ENCODE results near the gene TMEM179B. TPM values are rescaled to one million over a fixed set of nuclear protein-coding genes. Genes with fewer than 3 reads are reported as not detected.
A peak's percentile ranks its signal among the peaks of the same experiment; 100 is the strongest.

The TMEM179B gene
- total and polyA plus RNA-seq, 2 of the 13 experiments (the other 11 are each of a cell fraction or from before 2014, with no cell fraction given) = 24.8 to 25.7 TPM

- TF ChIP-seq, protein P1, sequence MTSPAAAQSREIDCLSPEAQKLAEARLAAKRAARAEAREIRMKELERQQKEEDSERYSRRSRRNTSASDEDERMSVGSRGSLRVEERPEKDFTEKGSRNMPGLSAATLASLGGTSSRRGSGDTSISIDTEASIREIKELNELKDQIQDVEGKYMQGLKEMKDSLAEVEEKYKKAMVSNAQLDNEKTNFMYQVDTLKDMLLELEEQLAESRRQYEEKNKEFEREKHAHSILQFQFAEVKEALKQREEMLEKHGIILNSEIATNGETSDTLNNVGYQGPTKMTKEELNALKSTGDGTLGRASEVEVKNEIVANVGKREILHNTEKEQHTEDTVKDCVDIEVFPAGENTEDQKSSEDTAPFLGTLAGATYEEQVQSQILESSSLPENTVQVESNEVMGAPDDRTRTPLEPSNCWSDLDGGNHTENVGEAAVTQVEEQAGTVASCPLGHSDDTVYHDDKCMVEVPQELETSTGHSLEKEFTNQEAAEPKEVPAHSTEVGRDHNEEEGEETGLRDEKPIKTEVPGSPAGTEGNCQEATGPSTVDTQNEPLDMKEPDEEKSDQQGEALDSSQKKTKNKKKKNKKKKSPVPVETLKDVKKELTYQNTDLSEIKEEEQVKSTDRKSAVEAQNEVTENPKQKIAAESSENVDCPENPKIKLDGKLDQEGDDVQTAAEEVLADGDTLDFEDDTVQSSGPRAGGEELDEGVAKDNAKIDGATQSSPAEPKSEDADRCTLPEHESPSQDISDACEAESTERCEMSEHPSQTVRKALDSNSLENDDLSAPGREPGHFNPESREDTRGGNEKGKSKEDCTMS (CRISPR knock-in tag; conservative IDR thresholded peaks at IDR 0.05) = no peak
- no peak for TF ChIP-seq ZNF615 (CRISPR knock-in tag; IDR thresholded peaks at IDR 0.05; ENCODE audit: borderline replicate concordance)
- TF ChIP-seq, protein P2, sequence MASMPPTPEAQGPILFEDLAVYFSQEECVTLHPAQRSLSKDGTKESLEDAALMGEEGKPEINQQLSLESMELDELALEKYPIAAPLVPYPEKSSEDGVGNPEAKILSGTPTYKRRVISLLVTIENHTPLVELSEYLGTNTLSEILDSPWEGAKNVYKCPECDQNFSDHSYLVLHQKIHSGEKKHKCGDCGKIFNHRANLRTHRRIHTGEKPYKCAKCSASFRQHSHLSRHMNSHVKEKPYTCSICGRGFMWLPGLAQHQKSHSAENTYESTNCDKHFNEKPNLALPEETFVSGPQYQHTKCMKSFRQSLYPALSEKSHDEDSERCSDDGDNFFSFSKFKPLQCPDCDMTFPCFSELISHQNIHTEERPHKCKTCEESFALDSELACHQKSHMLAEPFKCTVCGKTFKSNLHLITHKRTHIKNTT (CRISPR knock-in tag; IDR thresholded peaks at IDR 0.05) = no peak
- no peak for TF ChIP-seq HMGA1 (CRISPR knock-in tag; conservative IDR thresholded peaks at IDR 0.05)
- TF ChIP-seq ELF1 (CRISPR knock-in tag; IDR thresholded peaks at IDR 0.05) = peak; percentile 80
- TF ChIP-seq ZBTB38 (CRISPR knock-in tag; IDR thresholded peaks at IDR 0.05) = no peak
- no peak for TF ChIP-seq ZNF569 (CRISPR knock-in tag; IDR thresholded peaks at IDR 0.05; ENCODE audit: borderline replicate concordance)
- no peak for TF ChIP-seq ZNF276 (CRISPR knock-in tag; IDR thresholded peaks at IDR 0.05; ENCODE audit: low read depth)
- TF ChIP-seq PHF5A (CRISPR knock-in tag; IDR thresholded peaks at IDR 0.05; ENCODE audit: low read depth, unreplicated experiment) = no peak
- TF ChIP-seq ZNF296 (CRISPR knock-in tag; conservative IDR thresholded peaks at IDR 0.05) = no peak
- no peak for TF ChIP-seq AHR (CRISPR knock-in tag; IDR thresholded peaks at IDR 0.05)
- TF ChIP-seq REL (CRISPR knock-in tag; conservative IDR thresholded peaks at IDR 0.05) = no peak
- TF ChIP-seq MEF2D (CRISPR knock-in tag; IDR thresholded peaks at IDR 0.05) = peak; percentile 53; the same call in 1 of the 2 replicates
- TF ChIP-seq GABPB1 (CRISPR knock-in tag; IDR thresholded peaks at IDR 0.05) = peak; percentile 91
- no peak for TF ChIP-seq MYNN (CRISPR knock-in tag; IDR thresholded peaks at IDR 0.05; ENCODE audit: low read depth)
- TF ChIP-seq ARID5B (CRISPR knock-in tag; IDR thresholded peaks at IDR 0.05) = no peak
- 0 out of 2 replicates have a peak, but pooled peaks have one; percentile 62 for TF ChIP-seq RFXAP (CRISPR knock-in tag; IDR thresholded peaks at IDR 0.05; ENCODE audit: borderline replicate concordance)
These were observed 33.2 kb upstream of the TMEM179B start, which contains the start of gene ZBTB3 (continued) for GRCh38 chr11:62753736-62754603.
